HG03558 (cell line): ENCODE data around the gene SAMD4A.

Experiments
- ATAC-seq: cut with Tn5 transposase; IDR thresholded peaks from one replicate; pipeline ENCODE4 v1.9.1; 2021; ENCODE audit warnings: moderate number of reproducible peaks; ENCODE audit not compliant: unreplicated experiment; ENCODE audit errors: extremely low read depth

Gene SAMD4A

GRCh38 chr14:54718046-54718445 lies 151.1 kb downstream of the SAMD4A start:
- no peak for ATAC-seq

- ATAC-seq: no peak
Measured at GRCh38 chr14:54719406-54719805, 152.5 kb downstream of the SAMD4A start.

- ATAC-seq: no peak
Measured at GRCh38 chr14:54722791-54723432, 156.0 kb downstream of the SAMD4A start.

GRCh38 chr14:54724123-54724522 lies 157.2 kb downstream of the SAMD4A start:
- no peak for ATAC-seq

- no peak for ATAC-seq
Measured at GRCh38 chr14:54724676-54725325, 157.9 kb downstream of the SAMD4A start.

- no peak for ATAC-seq
Measured at GRCh38 chr14:54725998-54726397, 159.1 kb downstream of the SAMD4A start.

GRCh38 chr14:54727929-54728328 lies 161.0 kb downstream of the SAMD4A start:
- ATAC-seq: no peak

GRCh38 chr14:54728700-54729527 lies 162.0 kb downstream of the SAMD4A start:
- no peak for ATAC-seq

- ATAC-seq: peak; percentile 91
Measured at GRCh38 chr14:54730156-54730961, 163.4 kb downstream of the SAMD4A start.

GRCh38 chr14:54734966-54735365 lies 168.0 kb downstream of the SAMD4A start:
- no peak for ATAC-seq

GRCh38 chr14:54735424-54735823 lies 168.5 kb downstream of the SAMD4A start:
- no peak for ATAC-seq

- no peak for ATAC-seq
Measured at GRCh38 chr14:54737132-54737711, 170.3 kb downstream of the SAMD4A start.

GRCh38 chr14:54738009-54738408 lies 171.1 kb downstream of the SAMD4A start:
- ATAC-seq: no peak

GRCh38 chr14:54739514-54739913 lies 172.6 kb downstream of the SAMD4A start:
- no peak for ATAC-seq

- no peak for ATAC-seq
Measured at GRCh38 chr14:54742492-54743350, 175.8 kb downstream of the SAMD4A start.

GRCh38 chr14:54743382-54743781 lies 176.5 kb downstream of the SAMD4A start:
- ATAC-seq: no peak

GRCh38 chr14:54746019-54746418 lies 179.1 kb downstream of the SAMD4A start:
- no peak for ATAC-seq

- ATAC-seq: no peak
Measured at GRCh38 chr14:54747616-54748015, 180.7 kb downstream of the SAMD4A start.

- no peak for ATAC-seq
Measured at GRCh38 chr14:54749180-54749579, 182.3 kb downstream of the SAMD4A start.
